Activated naive CD4-positive, alpha-beta T cell treated with anti-CD3 and anti-CD28 coated beads, Interleukin-2, amount 10 ng/mL, durations not matched to agents 7 days and 5 days (primary cell): ENCODE results near the gene KLHL10.
"Not testable (repeated sequence)": the region's sequence is repeated elsewhere in the genome, so short reads cannot be mapped to it uniquely, and the experiment has no call there.

Experiments used
- CTCF ChIA-PET: fragments of 350-600 bp; sonication (Branson Sonifier 250); formaldehyde crosslinking; loops from one replicate; lab custom pipeline; 2021; ENCODE audit warnings: antibody characterized with exemption; lab: Charles Lee
- DNase-seq: peaks from one replicate; pipeline ENCODE4 v3.0.0-alpha.2; 2020
- H3K27ac Mint-ChIP-seq: one replicate; pipeline ENCODE4 v1.8.0; 2021; ENCODE audit warnings: mild to moderate bottlenecking, moderate library complexity, mixed read lengths
- H3K27me3 Mint-ChIP-seq: one replicate; pipeline ENCODE4 v1.8.0; 2021; ENCODE audit warnings: mild to moderate bottlenecking, mixed read lengths
- H3K36me3 Mint-ChIP-seq: one replicate; pipeline ENCODE4 v1.8.0; 2021; ENCODE audit warnings: mixed read lengths
- H3K4me1 Mint-ChIP-seq: one replicate; pipeline ENCODE4 v1.8.0; 2021; ENCODE audit warnings: mixed read lengths
- H3K4me3 Mint-ChIP-seq: one replicate; pipeline ENCODE4 v1.8.0; 2021; ENCODE audit warnings: mild to moderate bottlenecking, moderate library complexity, mixed read lengths
- H3K9me3 Mint-ChIP-seq: one replicate; pipeline ENCODE4 v1.8.0; 2021; ENCODE audit warnings: mixed read lengths

The KLHL10 gene

GRCh38 chr17:41851382-41851781 lies 13.8 kb downstream of the KLHL10 start:
- H3K4me3 Mint-ChIP-seq, H3K27ac Mint-ChIP-seq, DNase-seq, CTCF ChIA-PET, H3K9me3 Mint-ChIP-seq, H3K27me3 Mint-ChIP-seq: not testable (repeated sequence)
- Mint-ChIP-seq H3K4me1 (peaks cover 14% of the 10 kb centered on the region), H3K36me3 (peaks cover 20% of the 10 kb centered on the region)

GRCh38 chr17:41860254-41860931 lies 22.8 kb downstream of the KLHL10 start:
- CTCF ChIA-PET = no interaction called here
- H3K27ac Mint-ChIP-seq = no peak overlapping the region
- no peaks in the 10 kb centered on the region for H3K36me3 Mint-ChIP-seq
- H3K4me1 Mint-ChIP-seq = peaks cover 14% of the 10 kb centered on the region
- no peaks in the 10 kb centered on the region for H3K27me3 Mint-ChIP-seq
- no peaks in the 10 kb centered on the region for H3K9me3 Mint-ChIP-seq
- no peak overlapping the region for H3K4me3 Mint-ChIP-seq
- DNase-seq = no peak

- H3K4me1 Mint-ChIP-seq = peaks cover 27% of the 10 kb centered on the region
- CTCF ChIA-PET = interaction anchor here (1.5 kb wide), 1 partner anchor 32 kb away, joined by 3 read pairs; no protein-coding TSS in a partner anchor
These were observed 25.6 kb downstream of the KLHL10 start for GRCh38 chr17:41863074-41863848.

GRCh38 chr17:41864498-41864835 lies 26.8 kb downstream of the KLHL10 start:
- Mint-ChIP-seq H3K27me3 (no peaks in the 10 kb centered on the region), H3K9me3 (no peaks in the 10 kb centered on the region), H3K36me3 (peaks cover 15% of the 10 kb centered on the region), H3K4me3 (no peak overlapping the region), H3K4me1 (peaks cover 39% of the 10 kb centered on the region), H3K27ac (no peak overlapping the region)
- no peak for DNase-seq
- CTCF ChIA-PET = interaction anchor here (1.5 kb wide), 1 partner anchor 30 kb away, joined by 3 read pairs; no protein-coding TSS in a partner anchor

More at GRCh38 chr17:41863074-41863848, 25.6 kb downstream of the KLHL10 start:
- Mint-ChIP-seq H3K4me3 (no peak overlapping the region), H3K27me3 (no peaks in the 10 kb centered on the region), H3K9me3 (no peaks in the 10 kb centered on the region), H3K27ac (no peak overlapping the region), H3K36me3 (peaks cover 9% of the 10 kb centered on the region)
- DNase-seq = peak; percentile 44

GRCh38 chr17:41864836-41865595 lies 27.4 kb downstream of the KLHL10 start, which contains the start of gene KLHL11:
Gene KLHL11 (minus strand): TSS chr17:41865423. CDS start chr17:41865370, 53 bp downstream.
- H3K27ac Mint-ChIP-seq = no peak within 1 kb of the TSS
- H3K4me3 Mint-ChIP-seq = no peak within 1 kb of the TSS
- DNase-seq = peak; percentile 92
- H3K4me1 Mint-ChIP-seq = peaks cover 37% of the 10 kb centered on the region
- H3K27me3 Mint-ChIP-seq = no peaks in the 10 kb centered on the region
- CTCF ChIA-PET = interaction anchor here (1.5 kb wide), 1 partner anchor 30 kb away, joined by 3 read pairs; no protein-coding TSS in a partner anchor
- no peaks in the 10 kb centered on the region for H3K9me3 Mint-ChIP-seq
- peaks cover 16% of the 10 kb centered on the region for H3K36me3 Mint-ChIP-seq

- CTCF ChIA-PET = no interaction called here
- H3K9me3 Mint-ChIP-seq = no peaks in the 10 kb centered on the region
- no peak overlapping the region for H3K4me3 Mint-ChIP-seq
- H3K36me3 Mint-ChIP-seq = peaks cover 21% of the 10 kb centered on the region
- H3K27me3 Mint-ChIP-seq = no peaks in the 10 kb centered on the region
- H3K4me1 Mint-ChIP-seq = peaks cover 36% of the 10 kb centered on the region
- no peak overlapping the region for H3K27ac Mint-ChIP-seq
- DNase-seq = no peak
These were observed 27.9 kb downstream of the KLHL10 start for GRCh38 chr17:41865596-41865893.

GRCh38 chr17:41868568-41868967 lies 30.9 kb downstream of the KLHL10 start:
- H3K36me3 Mint-ChIP-seq = peaks cover 45% of the 10 kb centered on the region
- CTCF ChIA-PET = interaction anchor here (0.6 kb wide), 1 partner anchor 36 kb away, joined by 3 read pairs; no protein-coding TSS in a partner anchor
- peak overlapping the region; percentile 88 for H3K27ac Mint-ChIP-seq
- H3K4me1 Mint-ChIP-seq = peaks cover 30% of the 10 kb centered on the region
- no peak overlapping the region for H3K4me3 Mint-ChIP-seq
- peak; percentile 23 for DNase-seq
- no peaks in the 10 kb centered on the region for H3K9me3 Mint-ChIP-seq
- H3K27me3 Mint-ChIP-seq = no peaks in the 10 kb centered on the region

GRCh38 chr17:41869426-41869825 lies 31.8 kb downstream of the KLHL10 start:
- peaks cover 49% of the 10 kb centered on the region for H3K36me3 Mint-ChIP-seq
- H3K27me3 Mint-ChIP-seq = no peaks in the 10 kb centered on the region
- CTCF ChIA-PET = no interaction called here
- no peak overlapping the region for H3K27ac Mint-ChIP-seq
- H3K4me1 Mint-ChIP-seq = peaks cover 30% of the 10 kb centered on the region
- no peaks in the 10 kb centered on the region for H3K9me3 Mint-ChIP-seq
- no peak overlapping the region for H3K4me3 Mint-ChIP-seq
- DNase-seq = no peak

- CTCF ChIA-PET = interaction anchor here (0.6 kb wide), 1 partner anchor 9 kb away, joined by 3 read pairs; no protein-coding TSS in a partner anchor
- no peak overlapping the region for H3K27ac Mint-ChIP-seq
- H3K4me3 Mint-ChIP-seq = no peak overlapping the region
- H3K9me3 Mint-ChIP-seq = no peaks in the 10 kb centered on the region
- H3K27me3 Mint-ChIP-seq = no peaks in the 10 kb centered on the region
- no peak for DNase-seq
- H3K36me3 Mint-ChIP-seq = peaks cover 51% of the 10 kb centered on the region
- H3K4me1 Mint-ChIP-seq = peaks cover 30% of the 10 kb centered on the region
These were observed 32.5 kb downstream of the KLHL10 start for GRCh38 chr17:41870097-41870496.

GRCh38 chr17:41870627-41871026 lies 33.0 kb downstream of the KLHL10 start:
- H3K27me3 Mint-ChIP-seq = no peaks in the 10 kb centered on the region
- H3K4me1 Mint-ChIP-seq = peaks cover 27% of the 10 kb centered on the region
- H3K27ac Mint-ChIP-seq = no peak overlapping the region
- peaks cover 51% of the 10 kb centered on the region for H3K36me3 Mint-ChIP-seq
- CTCF ChIA-PET = interaction anchor here (0.6 kb wide), 1 partner anchor 8 kb away, joined by 3 read pairs; no protein-coding TSS in a partner anchor
- no peaks in the 10 kb centered on the region for H3K9me3 Mint-ChIP-seq
- no peak overlapping the region for H3K4me3 Mint-ChIP-seq
- no peak for DNase-seq

GRCh38 chr17:41871789-41872188 lies 34.2 kb downstream of the KLHL10 start:
- CTCF ChIA-PET = no interaction called here
- Mint-ChIP-seq H3K4me3 (no peak overlapping the region), H3K27me3 (no peaks in the 10 kb centered on the region), H3K9me3 (no peaks in the 10 kb centered on the region), H3K36me3 (peaks cover 58% of the 10 kb centered on the region), H3K4me1 (peaks cover 26% of the 10 kb centered on the region), H3K27ac (no peak overlapping the region)
- no peak for DNase-seq

- DNase-seq = no peak
- CTCF ChIA-PET = interaction anchor here (0.8 to 2.0 kb wide), 2 partner anchors 14 to 178 kb away, joined by 3 to 6 read pairs; no protein-coding TSS in a partner anchor
- Mint-ChIP-seq H3K27me3 (no peaks in the 10 kb centered on the region), H3K4me3 (no peak overlapping the region), H3K27ac (no peak overlapping the region), H3K9me3 (no peaks in the 10 kb centered on the region), H3K36me3 (peaks cover 60% of the 10 kb centered on the region), H3K4me1 (peaks cover 11% of the 10 kb centered on the region)
These were observed 36.1 kb downstream of the KLHL10 start for GRCh38 chr17:41873559-41874292.

GRCh38 chr17:41874293-41874670 lies 36.7 kb downstream of the KLHL10 start:
- H3K36me3 Mint-ChIP-seq = peaks cover 62% of the 10 kb centered on the region
- not testable (repeated sequence) for H3K4me3 Mint-ChIP-seq, H3K27ac Mint-ChIP-seq, DNase-seq, H3K9me3 Mint-ChIP-seq, H3K27me3 Mint-ChIP-seq, H3K4me1 Mint-ChIP-seq
- CTCF ChIA-PET = interaction anchor here (0.8 to 2.0 kb wide), 2 partner anchors 13 to 178 kb away, joined by 3 to 6 read pairs; no protein-coding TSS in a partner anchor
